Measurements from ENCODE around the gene MYOZ1.

DNA sequence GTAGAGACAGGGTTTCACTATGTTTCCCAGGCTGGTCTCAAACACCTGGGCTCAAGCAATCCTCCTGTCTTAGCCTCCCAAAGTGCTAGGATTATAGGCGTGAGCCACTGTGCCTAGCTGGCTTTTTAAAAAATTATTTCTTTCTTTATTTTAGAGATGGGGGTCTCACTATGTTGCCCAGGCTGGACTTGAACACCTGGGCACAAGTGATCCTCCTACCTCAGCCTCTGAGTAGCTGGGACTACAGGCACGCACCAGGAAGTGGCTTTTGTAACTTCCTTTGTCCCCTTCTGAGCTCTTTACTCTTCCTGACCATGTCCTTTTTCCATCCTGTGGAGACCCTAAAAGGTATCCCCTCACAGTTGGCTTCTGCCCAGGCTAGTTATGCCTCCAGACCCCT is 2.1 kb upstream of the MYOZ1 start:
- TF ChIP-seq, protein P1, sequence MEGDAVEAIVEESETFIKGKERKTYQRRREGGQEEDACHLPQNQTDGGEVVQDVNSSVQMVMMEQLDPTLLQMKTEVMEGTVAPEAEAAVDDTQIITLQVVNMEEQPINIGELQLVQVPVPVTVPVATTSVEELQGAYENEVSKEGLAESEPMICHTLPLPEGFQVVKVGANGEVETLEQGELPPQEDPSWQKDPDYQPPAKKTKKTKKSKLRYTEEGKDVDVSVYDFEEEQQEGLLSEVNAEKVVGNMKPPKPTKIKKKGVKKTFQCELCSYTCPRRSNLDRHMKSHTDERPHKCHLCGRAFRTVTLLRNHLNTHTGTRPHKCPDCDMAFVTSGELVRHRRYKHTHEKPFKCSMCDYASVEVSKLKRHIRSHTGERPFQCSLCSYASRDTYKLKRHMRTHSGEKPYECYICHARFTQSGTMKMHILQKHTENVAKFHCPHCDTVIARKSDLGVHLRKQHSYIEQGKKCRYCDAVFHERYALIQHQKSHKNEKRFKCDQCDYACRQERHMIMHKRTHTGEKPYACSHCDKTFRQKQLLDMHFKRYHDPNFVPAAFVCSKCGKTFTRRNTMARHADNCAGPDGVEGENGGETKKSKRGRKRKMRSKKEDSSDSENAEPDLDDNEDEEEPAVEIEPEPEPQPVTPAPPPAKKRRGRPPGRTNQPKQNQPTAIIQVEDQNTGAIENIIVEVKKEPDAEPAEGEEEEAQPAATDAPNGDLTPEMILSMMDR (IDR thresholded peaks at IDR 0.05; ENCODE audit: extremely low read depth in 1 of 2, insufficient read depth in 1 of 2, low read depth in 1 of 2, low read length in 2 of 2): no peak
- TF ChIP-seq POLR2AphosphoS5 (IDR thresholded peaks at IDR 0.05; ENCODE audit: insufficient read depth, low read depth, low read length) (no peak), EZH2 (IDR thresholded peaks at IDR 0.05; ENCODE audit: borderline replicate concordance, low read depth, low read length, severe bottlenecking) (no peak), MYC (IDR thresholded peaks at IDR 0.05; ENCODE audit: low read depth, low read length) (no peak), POLR2A (IDR thresholded peaks at IDR 0.05; ENCODE audit: low read depth, low read length) (no peak), JUN (IDR thresholded peaks at IDR 0.05; ENCODE audit: borderline replicate concordance, insufficient read depth, insufficient read length, low read depth) (no peak), MAX (IDR thresholded peaks at IDR 0.05; ENCODE audit: insufficient read depth, insufficient read length) (no peak)

Measured in endothelial cell of umbilical vein (primary cell).